Measurements from ENCODE around the gene SDE2. TPM values are rescaled to one million over a fixed set of nuclear protein-coding genes. Genes with fewer than 3 reads are reported as not detected.

SDE2 gene
- total and polyA plus RNA-seq, 2 of the 8 experiments (the other 6 are each of a cell fraction or from before 2014, with no cell fraction given) = 8.5 to 16.7 TPM

DNA sequence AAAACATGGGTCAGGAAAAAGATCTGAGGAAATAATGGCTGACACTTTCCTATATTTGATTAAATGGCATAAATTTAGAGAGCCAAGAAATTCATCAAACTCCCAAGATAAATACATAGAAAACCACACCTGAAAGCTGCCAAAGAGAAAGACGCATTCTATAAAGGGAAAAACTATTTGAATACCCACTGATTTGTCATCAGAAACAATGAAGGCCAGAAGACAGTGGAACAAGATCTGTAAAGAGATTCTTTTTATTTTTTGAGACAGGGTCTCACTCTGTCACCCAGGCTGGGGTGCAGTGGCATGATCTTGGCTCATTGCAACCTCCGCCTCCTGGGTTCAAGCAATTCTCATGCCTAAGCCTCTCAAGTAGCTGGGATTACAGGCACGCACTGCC is 17.4 kb downstream of the SDE2 start:
- H3K23me2 ChIP-seq (ENCODE audit: low read depth, low read length) = no peaks in the 10 kb centered on the region; the same call in 1 of the 2 replicates
- H3K27me3 ChIP-seq (replicated peaks in 1 of 4; ENCODE audit: control insufficient read depth in 3 of 4, extremely low read depth in 1 of 4, insufficient read depth in 3 of 4, low read length in 3 of 4) = no peaks in the 10 kb centered on the region
- H2BK12ac ChIP-seq (ENCODE audit: low read depth, low read length) = no peak overlapping the region
- WGBS, 2 experiments (ENCODE audit: extremely low coverage in 1 of 2, insufficient coverage in 1 of 2, insufficient read length in 1 of 2, insufficient replicate concordance in 2 of 2, low coverage in 1 of 2, low lambda C conversion rate in 2 of 2, missing lambda C conversion rate in 1 of 2) = 95% methylated on average over 3 of the region's 3 CpGs; no CpG with 5 or more reads in 1 of the 2 experiments
- no peak overlapping the region for H4K5ac ChIP-seq (ENCODE audit: insufficient read length, low read depth, low read length)
- no peak overlapping the region for H3K14ac ChIP-seq (ENCODE audit: insufficient read length)
- H3K27ac ChIP-seq (ENCODE audit: low read depth, low read length) = no peak overlapping the region
- no peak overlapping the region for H3K4me2 ChIP-seq (ENCODE audit: insufficient read depth in 1 of 2, low read depth in 2 of 2, low read length in 2 of 2)
- no peak overlapping the region for H2AFZ ChIP-seq (ENCODE audit: low read length)
- no peak overlapping the region for H3K9ac ChIP-seq (replicated peaks in 1 of 4; ENCODE audit: extremely low read depth in 1 of 4, low read depth in 3 of 4, low read length in 3 of 4)
- peaks cover 3% of the 10 kb centered on the region in 2 experiments; a peak in 1 of 4 replicates for H3K9me3 ChIP-seq (ENCODE audit: insufficient read depth in 2 of 2, low read depth in 1 of 2, low read length in 1 of 2)
- no peak overlapping the region for H3K23ac ChIP-seq (ENCODE audit: insufficient read length)
- H2BK15ac ChIP-seq (ENCODE audit: low read length) = no peak overlapping the region
- no peak overlapping the region for H2BK5ac ChIP-seq (ENCODE audit: low read depth, low read length)
- H3K4ac ChIP-seq (replicated peaks; ENCODE audit: insufficient read length, low read depth, low read length) = no peak overlapping the region
- H2AK5ac ChIP-seq (ENCODE audit: low read depth, low read length) = no peak overlapping the region
- H4K20me1 ChIP-seq (replicated peaks in 1 of 2; ENCODE audit: control insufficient read depth in 1 of 2, insufficient read depth in 2 of 2, low read length in 2 of 2) = no peaks in the 10 kb centered on the region
- no peak overlapping the region for H4K8ac ChIP-seq (ENCODE audit: extremely low read depth, insufficient read depth, low read length)
- H2BK20ac ChIP-seq (ENCODE audit: low read length) = no peak overlapping the region
- FAIRE-seq = no peak
- H4K91ac ChIP-seq (replicated peaks; ENCODE audit: insufficient read length, low read length) = no peak overlapping the region
- POLR2A ChIA-PET (ENCODE audit: partially characterized antibody) = interaction anchor here (1.8 kb wide), 1 partner anchor 203 kb away, joined by 5 read pairs; the partner anchor contains the start of gene SRP9
- H2BK120ac ChIP-seq (replicated peaks; ENCODE audit: low read depth, low read length) = no peak overlapping the region
- H3K4me1 ChIP-seq (replicated peaks in 1 of 4; ENCODE audit: control insufficient read depth in 3 of 4, insufficient read depth in 4 of 4, low read length in 3 of 4) = no peaks in the 10 kb centered on the region
- DNase-seq (ENCODE audit: low read depth in 1 of 2, low spot score in 2 of 2) = no peak
- no peaks in the 10 kb centered on the region for H3K79me1 ChIP-seq (ENCODE audit: low read depth, low read length)
- no peak overlapping the region for H3K56ac ChIP-seq (replicated peaks; ENCODE audit: insufficient read length, low read depth, low read length)
- H3K18ac ChIP-seq (ENCODE audit: extremely low read depth, low read length) = no peak overlapping the region
- TF ChIP-seq CBX8 (IDR thresholded peaks at IDR 0.05; ENCODE audit: borderline replicate concordance, low read depth, low read length) (no peak), BACH1 (IDR thresholded peaks at IDR 0.05; ENCODE audit: low read length) (no peak), HDAC2 (IDR thresholded peaks at IDR 0.05; ENCODE audit: borderline replicate concordance in 1 of 2, low read depth in 2 of 2, low read length in 2 of 2) (no peak), FOSL1 (IDR thresholded peaks at IDR 0.05; ENCODE audit: insufficient read depth, low read depth, low read length) (no peak), CTBP2 (IDR thresholded peaks at IDR 0.05; ENCODE audit: borderline replicate concordance, insufficient read depth, insufficient read length, low read length) (no peak), PHF8 (conservative IDR thresholded peaks at IDR 0.05; ENCODE audit: low read depth, low read length) (no peak), POLR2A (IDR thresholded peaks at IDR 0.05; ENCODE audit: control extremely low read depth in 1 of 2, low read depth in 2 of 2, low read length in 2 of 2) (no peak), GTF2F1 (IDR thresholded peaks at IDR 0.05; ENCODE audit: borderline replicate concordance, low read depth, low read length) (no peak), RBBP5 (IDR thresholded peaks at IDR 0.05; ENCODE audit: borderline replicate concordance, low read depth, low read length) (no peak)
- TF ChIP-seq, protein P1, sequence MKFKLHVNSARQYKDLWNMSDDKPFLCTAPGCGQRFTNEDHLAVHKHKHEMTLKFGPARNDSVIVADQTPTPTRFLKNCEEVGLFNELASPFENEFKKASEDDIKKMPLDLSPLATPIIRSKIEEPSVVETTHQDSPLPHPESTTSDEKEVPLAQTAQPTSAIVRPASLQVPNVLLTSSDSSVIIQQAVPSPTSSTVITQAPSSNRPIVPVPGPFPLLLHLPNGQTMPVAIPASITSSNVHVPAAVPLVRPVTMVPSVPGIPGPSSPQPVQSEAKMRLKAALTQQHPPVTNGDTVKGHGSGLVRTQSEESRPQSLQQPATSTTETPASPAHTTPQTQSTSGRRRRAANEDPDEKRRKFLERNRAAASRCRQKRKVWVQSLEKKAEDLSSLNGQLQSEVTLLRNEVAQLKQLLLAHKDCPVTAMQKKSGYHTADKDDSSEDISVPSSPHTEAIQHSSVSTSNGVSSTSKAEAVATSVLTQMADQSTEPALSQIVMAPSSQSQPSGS (IDR thresholded peaks at IDR 0.05; ENCODE audit: low read length) = no peak
- H3K79me2 ChIP-seq (ENCODE audit: control insufficient read depth in 1 of 2, insufficient read depth in 2 of 2, low read length in 2 of 2) = peaks cover 0 to 3% of the 10 kb centered on the region in 2 experiments; a peak in 1 of 4 replicates
- H3K36me3 ChIP-seq (ENCODE audit: control insufficient read depth in 2 of 4, insufficient read depth in 4 of 4, low read length in 3 of 4) = peaks cover 11 to 56% (median 38%) of the 10 kb centered on the region in 4 experiments; a peak in 7 of 8 replicates
- H3K4me3 ChIP-seq (ENCODE audit: extremely low read depth in 1 of 4, insufficient read depth in 2 of 4, low read depth in 3 of 4, low read length in 4 of 4) = no peak overlapping the region
- CTCF ChIA-PET (ENCODE audit: partially characterized antibody) = interaction anchor here (0.6 to 2.0 kb wide), 6 partner anchors 10 to 126 kb away, joined by 3 to 7 read pairs (median 3); no protein-coding TSS in a partner anchor

All from H1 (cell line).